Large intestine (tissue), 3 donors: ENCODE results near the gene TCF7L2. TPM values are rescaled to one million over a fixed set of nuclear protein-coding genes. Genes with fewer than 3 reads are reported as not detected.

Experiments used
- DNase-seq, 2 donors: peaks; one replicate each; pipeline versions ENCODE4 v3.0.0 to v3.0.0-alpha.2; 2013
- H3K27ac ChIP-seq: one replicate; pipeline ENCODE4 v1.5.1; 2013; ENCODE audit warnings: low read length
- H3K27me3 ChIP-seq: 2 replicates; pipeline ENCODE4 v1.6.1; 2013; ENCODE audit warnings: low read length; ENCODE audit not compliant: control insufficient read depth, insufficient read depth
- H3K36me3 ChIP-seq: 2 replicates; pipeline ENCODE4 v1.6.1; 2013; ENCODE audit warnings: low read length; ENCODE audit not compliant: control insufficient read depth, insufficient read depth
- H3K4me1 ChIP-seq: one replicate; pipeline ENCODE4 v1.6.1; 2013; ENCODE audit warnings: low read length; ENCODE audit not compliant: control insufficient read depth, insufficient read depth
- H3K4me3 ChIP-seq: one replicate; pipeline ENCODE4 v1.5.1; 2013; ENCODE audit warnings: low read length
- H3K9me3 ChIP-seq: one replicate; pipeline ENCODE4 v1.6.1; 2013; ENCODE audit warnings: mild to moderate bottlenecking, low read depth, low read length, moderate library complexity; ENCODE audit not compliant: control insufficient read depth
- WGBS: methylation state at CpG from one replicate; pipeline ENCODE4 v1.1.5; 2013; ENCODE audit warnings: low lambda C conversion rate; ENCODE audit not compliant: insufficient coverage; 5-methylcytosine and 5-hydroxymethylcytosine counted together
- polyA plus RNA-seq: library from polyadenylated mRNA; unstranded; fragments of 120-200 nt; gene quantifications from one replicate; pipeline ENCODE4 v1.2.1, GENCODE V29; 2013

TCF7L2 gene
- polyA plus RNA-seq, 1 donor = 48.2 TPM

- Histone ChIP-seq H3K9me3 (no peaks in the 10 kb centered on the region), H3K36me3 (peaks cover 42% of the 10 kb centered on the region), H3K27ac (no peak overlapping the region), H3K4me1 (peaks cover 2% of the 10 kb centered on the region), H3K27me3 (no peaks in the 10 kb centered on the region), H3K4me3 (no peak overlapping the region)
- DNase-seq = no peak
- WGBS = no CpG with 5 or more reads among the region's 1 CpG
Observed at GRCh38 chr10:113041324-113041723, 91.3 kb downstream of the TCF7L2 start.

GRCh38 chr10:113041841-113042750 lies 92.0 kb downstream of the TCF7L2 start:
- WGBS = 80% methylated on average over 1 of the region's 5 CpGs

DNA sequence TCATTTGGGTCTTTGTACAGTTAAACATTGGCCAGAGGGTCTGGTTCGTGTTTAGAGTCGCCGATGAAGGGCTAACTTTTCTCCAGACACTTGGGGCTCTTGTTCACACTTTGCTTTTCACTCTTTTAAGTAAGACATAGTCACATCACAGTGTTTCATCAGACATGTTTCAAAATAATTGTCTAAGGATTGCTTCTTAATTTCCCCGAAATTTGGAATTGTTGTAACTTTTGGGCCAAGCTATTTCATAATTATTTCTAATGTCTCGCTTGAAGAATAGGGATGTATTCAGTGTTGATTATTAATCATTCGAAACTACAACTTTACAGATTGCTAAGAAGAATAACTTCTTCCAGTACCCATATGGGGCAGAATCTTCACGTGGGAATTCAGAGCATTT lies 92.8 kb downstream of the TCF7L2 start:
- 87% methylated on average over 3 of the region's 7 CpGs for WGBS
- Histone ChIP-seq H3K27me3 (no peaks in the 10 kb centered on the region), H3K9me3 (no peaks in the 10 kb centered on the region), H3K36me3 (peaks cover 39% of the 10 kb centered on the region), H3K4me1 (no peaks in the 10 kb centered on the region), H3K4me3 (no peak overlapping the region), H3K27ac (no peak overlapping the region)
- DNase-seq = no peak

More at GRCh38 chr10:113041841-113042750, 92.0 kb downstream of the TCF7L2 start:
- Histone ChIP-seq H3K4me3 (no peak overlapping the region), H3K36me3 (peaks cover 42% of the 10 kb centered on the region), H3K9me3 (no peaks in the 10 kb centered on the region), H3K27ac (no peak overlapping the region), H3K4me1 (no peaks in the 10 kb centered on the region), H3K27me3 (no peaks in the 10 kb centered on the region)
- DNase-seq = no peak

- Histone ChIP-seq H3K9me3 (no peaks in the 10 kb centered on the region), H3K27ac (no peak overlapping the region), H3K4me1 (no peaks in the 10 kb centered on the region), H3K27me3 (no peaks in the 10 kb centered on the region), H3K4me3 (no peak overlapping the region), H3K36me3 (peaks cover 38% of the 10 kb centered on the region)
- DNase-seq = no peak
- 100% methylated on average over 5 of the region's 12 CpGs for WGBS
Observed at GRCh38 chr10:113044016-113044755, 94.1 kb downstream of the TCF7L2 start.

DNA sequence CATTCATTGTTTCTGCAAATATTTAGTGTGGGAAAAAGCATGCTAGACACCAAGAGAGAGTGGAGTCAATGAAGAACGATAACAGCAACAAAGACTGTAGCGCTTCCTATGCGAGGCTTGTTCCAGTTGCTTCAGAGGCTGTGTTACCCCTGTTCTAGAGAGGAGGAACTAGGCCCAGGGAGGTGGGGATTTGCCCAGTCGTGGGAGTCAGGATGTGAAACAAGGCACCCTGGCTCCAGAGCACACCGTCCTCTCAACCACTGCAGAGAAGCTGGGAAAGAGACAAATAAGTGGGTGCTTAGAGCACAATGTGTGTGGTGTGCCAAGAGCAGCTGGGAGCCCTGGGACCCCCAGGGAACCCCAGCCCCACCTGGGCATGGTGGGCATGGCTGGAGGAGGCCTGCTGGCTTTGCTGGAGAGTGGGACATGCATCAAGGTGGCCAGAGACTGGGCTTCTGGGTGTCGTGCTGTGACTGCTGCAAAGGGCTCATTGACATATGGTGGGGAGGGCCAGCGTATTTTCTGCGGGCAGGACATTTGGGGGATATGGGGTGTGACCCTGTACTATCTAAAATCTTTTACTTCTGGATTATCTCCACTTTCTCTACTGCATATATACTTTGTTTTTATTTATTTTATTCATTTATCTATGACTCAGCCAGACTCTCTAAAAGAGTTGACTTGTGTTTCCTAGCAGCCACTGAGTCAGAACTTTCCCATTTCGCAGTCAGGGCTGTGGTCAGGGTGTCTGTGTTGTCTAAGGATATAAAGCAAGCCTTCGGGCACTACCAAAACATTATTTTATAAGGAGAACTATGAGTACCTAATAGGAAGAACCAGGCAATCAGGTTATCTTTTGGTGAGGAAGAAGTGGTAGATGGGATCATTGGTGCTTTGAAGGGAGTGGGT lies 95.4 kb downstream of the TCF7L2 start:
- no peaks in the 10 kb centered on the region for H3K4me1 ChIP-seq
- no peak overlapping the region for H3K27ac ChIP-seq
- no peaks in the 10 kb centered on the region for H3K9me3 ChIP-seq
- no peak for DNase-seq
- no peak overlapping the region for H3K4me3 ChIP-seq
- peaks cover 42% of the 10 kb centered on the region for H3K36me3 ChIP-seq
- 100% methylated on average over 1 of the region's 10 CpGs for WGBS
- H3K27me3 ChIP-seq = no peaks in the 10 kb centered on the region

GRCh38 chr10:113047151-113047550 lies 97.1 kb downstream of the TCF7L2 start:
- 50% methylated on average over 1 of the region's 4 CpGs for WGBS
- no peak overlapping the region for H3K27ac ChIP-seq

DNA sequence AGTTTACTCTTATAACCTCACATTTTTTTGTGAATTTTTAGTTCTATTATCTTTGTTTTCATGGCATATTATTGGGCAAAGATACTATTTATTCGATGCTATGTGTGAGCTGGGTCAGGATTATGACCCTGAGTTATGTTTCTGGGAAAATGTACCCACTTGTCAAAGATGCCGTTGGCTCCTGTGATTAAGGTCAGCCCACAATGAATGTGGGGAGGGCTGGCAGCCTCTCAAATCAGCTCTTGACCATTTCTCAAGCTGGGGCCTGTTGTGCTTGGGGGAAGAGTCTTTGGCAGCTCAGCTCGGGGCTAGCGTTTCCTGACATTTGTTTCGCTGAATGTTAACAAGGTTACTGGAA lies 97.5 kb downstream of the TCF7L2 start:
- no peak overlapping the region for H3K4me3 ChIP-seq
- no CpG with 5 or more reads among the region's 5 CpGs for WGBS
- H3K27me3 ChIP-seq = no peaks in the 10 kb centered on the region
- DNase-seq = no peak
- H3K9me3 ChIP-seq = no peaks in the 10 kb centered on the region
- H3K27ac ChIP-seq = no peak overlapping the region
- no peaks in the 10 kb centered on the region for H3K4me1 ChIP-seq
- peaks cover 30% of the 10 kb centered on the region for H3K36me3 ChIP-seq

More at GRCh38 chr10:113047151-113047550, 97.1 kb downstream of the TCF7L2 start:
- Histone ChIP-seq H3K4me1 (no peaks in the 10 kb centered on the region), H3K9me3 (no peaks in the 10 kb centered on the region), H3K27me3 (no peaks in the 10 kb centered on the region), H3K36me3 (peaks cover 32% of the 10 kb centered on the region), H3K4me3 (no peak overlapping the region)
- DNase-seq = no peak

DNA sequence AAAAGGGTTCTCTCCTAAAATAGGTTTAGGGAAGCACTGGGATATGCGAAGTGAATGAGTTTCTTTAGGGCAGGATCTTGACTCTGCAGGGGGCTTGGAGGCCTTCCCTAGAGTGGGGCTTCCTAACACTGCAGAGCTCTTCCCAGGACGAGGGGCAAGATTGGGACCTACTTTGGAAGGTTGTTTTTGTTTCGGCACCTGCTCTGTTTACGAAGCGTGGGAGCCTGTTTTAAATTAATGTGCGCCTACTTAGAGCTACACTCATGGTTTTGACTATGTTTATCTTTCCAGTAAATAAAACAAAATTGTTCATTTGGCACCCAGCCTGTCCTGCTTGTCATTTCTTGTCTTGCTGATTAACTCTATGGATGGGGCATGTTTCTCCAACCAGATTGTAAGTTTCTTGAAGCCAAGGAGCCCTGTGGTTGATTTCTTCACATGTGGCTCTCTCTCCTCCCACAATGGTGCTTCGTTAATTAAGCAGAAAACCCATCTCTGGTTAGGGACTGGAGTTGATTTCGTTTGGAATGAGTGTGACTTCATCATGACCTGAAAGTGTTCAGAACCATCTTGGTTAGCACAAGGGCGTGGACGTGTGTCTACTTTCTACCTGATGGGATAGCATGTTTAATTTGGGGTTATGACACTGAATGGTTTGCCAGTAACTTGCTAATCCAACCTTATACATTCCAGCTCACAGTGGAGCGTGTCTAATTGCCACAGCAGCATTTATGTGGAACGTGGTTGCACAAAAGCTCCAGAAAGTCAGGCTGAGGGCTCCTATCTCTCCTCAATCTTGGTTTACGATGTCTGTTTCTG lies 98.1 kb downstream of the TCF7L2 start:
- Histone ChIP-seq H3K27me3 (no peaks in the 10 kb centered on the region), H3K36me3 (peaks cover 29% of the 10 kb centered on the region), H3K4me1 (no peaks in the 10 kb centered on the region), H3K4me3 (no peak overlapping the region), H3K9me3 (no peaks in the 10 kb centered on the region), H3K27ac (no peak overlapping the region)
- no peak for DNase-seq
- WGBS = no CpG with 5 or more reads among the region's 13 CpGs

GRCh38 chr10:113049881-113050280 lies 99.8 kb downstream of the TCF7L2 start:
- no peak overlapping the region for H3K27ac ChIP-seq
- no peak for DNase-seq
- no CpG with 5 or more reads among the region's 5 CpGs for WGBS

More at GRCh38 chr10:113049881-113050280, 99.8 kb downstream of the TCF7L2 start:
- Histone ChIP-seq H3K36me3 (peaks cover 22% of the 10 kb centered on the region), H3K4me3 (no peak overlapping the region), H3K27me3 (no peaks in the 10 kb centered on the region), H3K4me1 (no peaks in the 10 kb centered on the region), H3K9me3 (no peaks in the 10 kb centered on the region)
